Hepatocyte (in vitro differentiated cells): ENCODE data around the gene COL2A1. TPM values are rescaled to one million over a fixed set of nuclear protein-coding genes. Genes with fewer than 3 reads are reported as not detected.
A peak's percentile ranks its signal among the peaks of the same experiment; 100 is the strongest.

Experiments
- DNase-seq: peaks from one replicate; pipeline ENCODE4 v3.0.0-alpha.2; 2016; ENCODE audit warnings: low spot score
- H2AFZ ChIP-seq: fragments of 200-600 bp; sonication (generic); 2 replicates; pipeline ENCODE4 v1.6.0; 2016; ENCODE audit warnings: antibody characterized with exemption, mild to moderate bottlenecking
- H3K27ac ChIP-seq: fragments of 200-600 bp; sonication (generic); 2 replicates; pipeline ENCODE4 v1.5.1; 2016; ENCODE audit warnings: mild to moderate bottlenecking
- H3K27me3 ChIP-seq: fragments of 200-600 bp; sonication (generic); 2 replicates; pipeline ENCODE4 v1.6.1; 2016
- H3K36me3 ChIP-seq: fragments of 200-600 bp; sonication (generic); replicated peaks from 2 replicates; pipeline ENCODE4 v1.5.1; 2016; ENCODE audit warnings: low read depth; ENCODE audit not compliant: insufficient read depth
- H3K4me1 ChIP-seq: fragments of 200-600 bp; sonication (generic); 2 replicates; pipeline ENCODE4 v1.5.1; 2016; ENCODE audit warnings: mild to moderate bottlenecking, moderate library complexity; ENCODE audit not compliant: insufficient read depth
- H3K4me2 ChIP-seq: fragments of 200-600 bp; sonication (generic); 2 replicates; pipeline ENCODE4 v1.6.0; 2016
- H3K4me3 ChIP-seq: fragments of 200-600 bp; sonication (generic); 2 replicates; pipeline ENCODE4 v1.5.1; 2016; ENCODE audit warnings: mild to moderate bottlenecking
- H3K79me2 ChIP-seq: fragments of 200-600 bp; sonication (generic); 2 replicates; pipeline ENCODE4 v1.6.0; 2017; ENCODE audit warnings: mild to moderate bottlenecking
- H3K9me2 ChIP-seq: fragments of 200-600 bp; sonication (generic); replicated peaks from 2 replicates; pipeline ENCODE4 v1.6.0; 2017; ENCODE audit warnings: mild to moderate bottlenecking; ENCODE audit not compliant: insufficient read depth
- H3K9me3 ChIP-seq: fragments of 200-600 bp; sonication (generic); 2 replicates; pipeline ENCODE4 v1.5.1; 2016; ENCODE audit warnings: low read depth, mild to moderate bottlenecking
- H4K20me1 ChIP-seq: fragments of 200-600 bp; sonication (generic); 2 replicates; pipeline ENCODE4 v1.6.0; 2016; ENCODE audit warnings: mild to moderate bottlenecking; ENCODE audit not compliant: insufficient read depth, poor library complexity, severe bottlenecking
- CTCF ChIP-seq: fragments of 200-600 bp; sonication (generic); IDR thresholded peaks from 2 replicates; pipeline ENCODE4 v1.5.1; 2016; ENCODE audit warnings: antibody characterized with exemption, mild to moderate bottlenecking; ENCODE audit not compliant: poor library complexity
- EZH2 ChIP-seq: fragments of 200-600 bp; sonication (generic); IDR thresholded peaks from 2 replicates; pipeline ENCODE4 v1.6.1; 2016; ENCODE audit warnings: antibody characterized with exemption, mild to moderate bottlenecking, borderline replicate concordance
- EZH2phosphoT487 ChIP-seq: fragments of 200-600 bp; sonication (generic); IDR thresholded peaks from one replicate; pipeline ENCODE4 v1.6.1; 2018; ENCODE audit warnings: antibody characterized with exemption, mild to moderate bottlenecking, low read depth, moderate library complexity; ENCODE audit not compliant: unreplicated experiment, severe bottlenecking
- WGBS: methylation state at CpG from one replicate; pipeline ENCODE4 v1.1.6; 2016; ENCODE audit warnings: low lambda C conversion rate; ENCODE audit errors: missing lambda C conversion rate; 5-methylcytosine and 5-hydroxymethylcytosine counted together
- polyA plus RNA-seq: library from polyadenylated mRNA; unstranded; fragments of >200 nt; fragmentation: Nextera tagmentation; extraction: Ambion mirVana; gene quantifications from 2 replicates; pipeline ENCODE4 v1.2.1, GENCODE V29; 2016
- total RNA-seq: library from RNA; depleted of rRNA; stranded (reverse); fragments of >200 nt; gene quantifications from 2 replicates; pipeline ENCODE4 v1.2.3, GENCODE V29; 2014

COL2A1 gene
- total and polyA plus RNA-seq, 2 experiments from 2014 or later = 52.5 to 57.9 TPM

- TF ChIP-seq EZH2 = no peak
- TF ChIP-seq EZH2phosphoT487 = no peak
- no peak for TF ChIP-seq CTCF
- Histone ChIP-seq H3K27me3 (no peaks in the 10 kb centered on the region), H3K79me2 (no peaks in the 10 kb centered on the region), H2AFZ (no peak overlapping the region), H3K9me2 (no peaks in the 10 kb centered on the region), H3K4me3 (no peak overlapping the region), H3K27ac (no peak overlapping the region), H3K4me1 (peaks cover 10% of the 10 kb centered on the region), H3K36me3 (no peaks in the 10 kb centered on the region), H3K4me2 (no peak overlapping the region), H3K9me3 (no peaks in the 10 kb centered on the region), H4K20me1 (no peaks in the 10 kb centered on the region)
- 94% methylated on average over 12 of the region's 12 CpGs for whole genome bisulfite sequencing
- no peak for DNase-seq
These were observed 14.6 kb downstream of the COL2A1 start for GRCh38 chr12:47989666-47990065.

- H3K27ac ChIP-seq = no peak overlapping the region
- no peaks in the 10 kb centered on the region for H4K20me1 ChIP-seq
- H3K79me2 ChIP-seq = no peaks in the 10 kb centered on the region
- no peak for TF ChIP-seq CTCF
- TF ChIP-seq EZH2phosphoT487 = no peak
- no peak for TF ChIP-seq EZH2
- WGBS = 91% methylated on average over 8 of the region's 8 CpGs
- no peaks in the 10 kb centered on the region for H3K9me2 ChIP-seq
- H3K9me3 ChIP-seq = no peaks in the 10 kb centered on the region
- no peaks in the 10 kb centered on the region for H3K36me3 ChIP-seq
- no peak for DNase-seq
- H3K4me3 ChIP-seq = no peak overlapping the region
- H2AFZ ChIP-seq = no peak overlapping the region
- H3K4me1 ChIP-seq = peaks cover 10% of the 10 kb centered on the region
- no peak overlapping the region for H3K4me2 ChIP-seq
- H3K27me3 ChIP-seq = no peaks in the 10 kb centered on the region
These were observed 15.3 kb downstream of the COL2A1 start for GRCh38 chr12:47989023-47989417.

- H3K27ac ChIP-seq = no peak overlapping the region
- no peaks in the 10 kb centered on the region for H3K36me3 ChIP-seq
- peak overlapping the region; percentile 29 for H3K4me2 ChIP-seq
- H2AFZ ChIP-seq = no peak overlapping the region
- H3K9me3 ChIP-seq = no peaks in the 10 kb centered on the region
- H3K9me2 ChIP-seq = no peaks in the 10 kb centered on the region
- no peak overlapping the region for H3K4me3 ChIP-seq
- no peaks in the 10 kb centered on the region for H3K27me3 ChIP-seq
- no peaks in the 10 kb centered on the region for H4K20me1 ChIP-seq
- WGBS = 63% methylated on average over 15 of the region's 15 CpGs
- peaks cover 10% of the 10 kb centered on the region for H3K4me1 ChIP-seq
- DNase-seq = no peak
- TF ChIP-seq CTCF (no peak), EZH2 (no peak), EZH2phosphoT487 (no peak)
- no peaks in the 10 kb centered on the region for H3K79me2 ChIP-seq
These were observed 15.9 kb downstream of the COL2A1 start for GRCh38 chr12:47988073-47989022.
